Epidermal melanocyte (primary cell): Measurements from ENCODE around the gene KIF6.

ENCODE experiments used
- DNase-seq: peaks from one replicate; pipeline ENCODE4 v3.0.0; 2011; ENCODE audit warnings: low spot score; ENCODE audit not compliant: insufficient read length

The KIF6 gene

DNA sequence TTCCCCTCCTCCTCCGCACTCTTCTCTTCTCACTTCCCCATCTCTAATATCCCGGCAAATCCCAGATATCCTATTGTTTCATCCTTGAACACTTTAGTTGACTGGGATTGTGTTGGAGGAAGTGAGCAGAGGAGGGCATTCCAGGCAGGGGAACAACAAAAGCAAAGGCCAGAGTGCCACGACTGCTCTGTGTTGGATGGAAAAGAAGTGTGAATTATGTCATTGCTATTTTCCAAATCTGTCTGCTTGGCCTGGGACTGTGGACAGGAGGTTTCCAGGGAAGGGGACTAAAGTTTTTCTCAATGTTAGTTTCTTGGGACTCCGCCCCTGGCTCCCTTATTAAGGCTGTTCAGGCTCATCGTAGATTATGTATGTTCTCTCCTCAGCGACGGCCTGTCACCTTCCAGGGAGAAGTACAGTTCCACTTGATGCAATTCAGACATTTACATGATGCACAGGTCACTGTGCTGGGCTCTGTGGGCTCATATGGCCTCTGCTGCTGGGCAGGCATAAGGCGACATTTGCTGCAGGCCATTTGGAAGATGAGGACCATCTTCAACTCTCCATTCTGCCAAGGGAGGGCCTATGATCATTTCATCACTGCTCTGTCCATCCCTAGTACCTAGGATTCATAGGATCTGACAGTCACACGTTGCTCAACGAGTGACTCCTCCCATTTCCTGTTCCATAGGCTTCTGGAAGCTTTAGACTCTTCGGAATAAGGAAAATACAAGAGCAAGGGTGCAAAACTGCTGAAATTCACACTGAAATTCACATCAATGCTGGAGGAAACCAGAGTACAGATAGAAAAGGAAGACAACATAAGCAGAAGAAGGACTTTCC, 303.6 kb downstream of the KIF6 start:
- DNase-seq: no peak

DNA sequence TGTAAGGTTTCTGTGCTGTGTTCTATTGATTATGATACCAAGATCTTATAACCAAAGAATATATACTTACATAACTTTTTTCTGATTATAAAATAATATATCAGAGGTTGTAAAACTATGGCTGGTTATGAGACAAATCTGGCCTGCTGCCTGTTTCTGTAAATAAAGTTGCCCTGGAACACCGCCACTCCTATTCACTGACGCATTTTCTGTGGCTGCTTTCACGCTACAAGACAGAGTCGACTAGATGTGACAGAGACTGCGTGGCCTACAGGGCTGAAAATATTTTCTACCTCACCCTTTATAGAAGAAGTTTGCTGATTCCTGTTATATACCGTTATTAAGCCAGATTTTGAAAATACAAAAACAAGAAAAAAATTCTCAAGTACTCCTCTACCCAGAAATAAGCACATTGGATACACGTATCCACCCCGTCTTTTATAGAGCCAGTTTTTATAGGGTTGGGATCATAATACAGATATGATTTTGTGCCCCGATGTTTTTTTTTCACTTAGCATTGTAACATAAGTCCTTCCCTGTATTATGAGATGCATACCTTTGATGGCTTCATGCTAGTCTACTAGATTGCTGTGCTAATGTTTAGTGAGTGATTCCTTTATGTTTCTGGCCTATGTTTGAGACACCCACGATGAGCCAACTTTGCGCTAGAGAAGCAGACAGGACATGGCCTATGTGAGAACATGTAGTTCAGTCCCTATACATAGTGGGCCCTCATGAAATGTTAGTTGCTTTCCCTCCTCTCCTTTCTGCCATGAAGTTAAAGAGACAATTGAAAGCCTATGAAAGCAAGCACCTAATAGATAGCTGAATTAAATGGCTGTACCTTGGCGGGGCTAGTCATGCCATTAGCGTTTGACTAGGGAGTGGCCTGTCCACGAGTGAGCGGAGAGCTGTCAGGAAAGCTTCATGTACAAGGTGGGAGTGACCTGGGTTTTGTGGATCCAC, 304.6 kb downstream of the KIF6 start:
- no peak for DNase-seq

DNA sequence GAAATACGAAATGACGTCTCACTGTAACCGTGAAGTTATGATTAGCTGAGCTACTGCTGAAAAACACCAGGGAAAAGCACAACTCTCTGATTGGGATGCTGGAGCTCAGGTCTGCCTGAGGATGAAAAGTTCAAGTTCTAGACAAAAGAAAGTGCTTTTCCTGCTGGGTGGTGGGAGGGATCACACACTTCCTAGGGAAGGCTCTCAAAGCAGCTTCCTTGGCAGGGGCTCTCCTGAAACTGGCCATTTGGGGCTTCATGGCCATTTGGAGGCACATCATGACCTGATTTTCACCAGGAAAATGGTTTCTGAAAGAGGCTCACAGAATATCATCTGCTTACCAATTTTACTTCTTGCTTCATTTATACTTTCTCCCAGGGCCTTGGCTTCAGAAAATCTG, 305.6 kb downstream of the KIF6 start:
- DNase-seq: no peak

DNA sequence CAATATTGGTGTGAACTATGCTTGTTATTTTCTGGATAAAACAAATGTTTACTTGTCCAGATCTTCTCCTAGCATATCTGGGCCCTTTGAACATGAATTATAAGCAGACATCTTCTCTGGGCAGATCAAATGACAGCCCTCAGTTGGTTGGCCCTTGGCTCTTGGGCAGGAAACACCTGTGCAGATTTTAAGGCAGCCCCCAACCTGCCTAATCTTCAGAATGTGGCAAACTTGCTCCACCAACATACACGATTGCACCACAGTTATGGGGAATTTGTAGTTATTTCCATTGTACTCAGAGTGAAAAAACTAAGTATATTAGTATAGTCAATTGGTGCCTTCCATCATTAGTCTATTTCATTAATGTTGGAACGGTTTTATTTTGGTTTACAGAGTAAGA, 307.8 kb downstream of the KIF6 start:
- no peak for DNase-seq

DNA sequence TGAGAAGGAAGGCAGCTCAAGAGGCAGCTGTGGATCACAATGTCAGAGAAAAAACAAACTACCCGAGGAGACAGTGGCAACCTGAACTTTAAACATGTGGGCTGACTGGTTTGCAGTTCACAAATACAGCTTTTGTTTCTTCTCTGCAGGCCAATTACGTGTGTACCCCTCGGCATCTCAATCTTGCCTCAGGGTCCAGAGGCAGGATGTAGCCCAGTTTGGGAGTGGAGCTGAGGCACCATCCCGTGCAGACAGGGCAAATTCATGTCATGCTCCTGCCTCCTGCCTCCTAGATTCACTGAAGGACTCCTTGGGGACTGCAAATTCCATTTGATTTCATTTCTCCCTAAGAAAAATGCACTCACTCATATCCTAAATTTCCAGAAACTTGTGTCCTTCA, 308.5 kb downstream of the KIF6 start:
- DNase-seq: peak; percentile 87

DNA sequence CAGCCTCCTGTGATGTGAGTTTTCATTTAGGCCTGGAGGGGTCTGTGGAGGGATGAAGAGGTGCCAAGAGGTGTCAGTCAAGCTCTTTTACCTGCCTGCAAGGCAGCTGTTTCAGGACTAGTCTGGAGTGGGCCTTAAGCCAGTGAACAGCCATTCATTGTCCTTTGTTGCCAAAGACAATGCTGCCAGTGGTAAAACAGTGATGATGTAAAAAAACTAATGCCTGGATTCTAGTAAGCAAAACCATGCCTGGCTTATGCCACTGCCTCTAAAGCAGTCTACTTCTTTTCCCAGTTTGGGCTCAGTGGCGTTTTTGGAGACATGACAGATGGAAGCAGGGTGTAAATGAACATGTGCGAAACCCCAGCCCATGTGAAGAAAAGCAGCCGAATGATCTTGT, 309.2 kb downstream of the KIF6 start:
- no peak for DNase-seq

DNA sequence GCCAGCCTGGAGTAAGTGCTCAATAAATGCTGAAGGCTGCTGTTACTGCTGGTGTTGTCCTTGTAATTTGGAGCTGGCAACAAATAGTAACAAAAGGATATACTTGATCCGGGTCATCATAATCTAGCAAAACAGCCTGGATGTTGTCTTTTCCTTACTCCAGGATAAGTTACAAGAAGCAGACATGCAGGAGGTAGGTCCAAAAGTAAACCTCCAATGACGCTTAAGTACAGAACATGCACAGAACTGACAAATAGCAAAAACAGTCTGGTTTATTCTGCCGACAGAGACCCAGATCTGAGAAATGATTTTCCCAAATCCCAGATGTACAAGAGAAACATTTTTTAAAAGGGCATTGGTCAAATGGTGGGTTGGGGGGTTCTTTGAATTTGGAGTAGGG, 309.7 kb downstream of the KIF6 start:
- DNase-seq: no peak

DNA sequence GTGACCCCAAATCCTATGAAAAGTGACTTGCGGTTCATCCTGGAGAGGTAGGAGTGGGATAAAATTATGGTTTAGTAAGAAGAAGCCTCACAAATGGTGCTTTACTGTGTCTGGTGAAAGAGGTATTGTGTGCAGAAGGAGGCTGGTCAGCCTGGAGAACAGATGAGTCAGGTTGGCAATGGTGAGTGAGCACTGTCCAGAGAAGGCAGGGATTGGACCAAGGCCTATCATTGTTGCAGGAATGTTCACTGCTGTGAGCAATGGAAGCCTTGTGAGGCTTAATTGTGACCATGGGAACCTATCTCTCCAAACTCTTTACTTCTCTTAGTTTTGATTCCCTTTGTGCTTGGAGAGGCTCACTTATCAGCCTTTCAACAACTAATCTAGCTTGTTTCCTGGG, 313.7 kb downstream of the KIF6 start:
- no peak for DNase-seq

DNA sequence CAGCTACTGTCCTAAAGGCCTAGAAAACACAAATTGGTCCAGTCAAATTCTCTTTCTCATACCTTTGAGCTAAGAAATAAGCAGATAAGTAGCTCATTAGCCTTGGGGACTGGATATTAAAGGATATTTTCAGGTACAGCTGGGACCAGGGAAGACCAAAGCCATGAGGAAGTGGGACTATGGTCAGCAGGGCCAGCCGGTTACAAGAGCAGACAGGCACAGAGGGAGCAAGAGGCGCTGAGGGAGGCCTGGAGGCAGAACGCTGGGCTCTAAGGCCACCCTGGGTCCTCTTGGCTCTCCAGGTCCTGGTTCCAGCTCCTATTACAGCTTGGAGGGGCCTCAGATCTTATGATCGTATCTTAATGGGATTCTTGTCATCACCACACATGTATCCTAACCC, 314.2 kb downstream of the KIF6 start:
- DNase-seq: no peak

DNA sequence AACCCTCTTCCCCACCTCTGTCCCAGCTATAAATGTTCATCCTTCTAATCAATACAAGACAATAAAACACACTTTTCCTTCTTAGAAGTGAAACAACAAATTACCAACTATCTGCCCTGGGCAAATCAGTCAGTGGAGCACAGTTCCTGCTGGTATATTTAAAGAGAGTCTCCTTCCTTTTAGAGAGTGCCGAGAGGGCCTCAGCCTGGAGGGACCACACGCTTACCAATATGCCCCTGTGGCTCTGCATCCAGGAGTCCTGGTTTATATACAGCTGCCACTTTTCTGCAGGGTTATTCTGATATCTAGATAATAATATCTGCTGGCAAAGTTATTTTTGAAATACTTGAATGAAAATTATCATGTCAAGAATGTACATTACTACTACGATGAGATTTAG, 315.3 kb downstream of the KIF6 start:
- no peak for DNase-seq

DNA sequence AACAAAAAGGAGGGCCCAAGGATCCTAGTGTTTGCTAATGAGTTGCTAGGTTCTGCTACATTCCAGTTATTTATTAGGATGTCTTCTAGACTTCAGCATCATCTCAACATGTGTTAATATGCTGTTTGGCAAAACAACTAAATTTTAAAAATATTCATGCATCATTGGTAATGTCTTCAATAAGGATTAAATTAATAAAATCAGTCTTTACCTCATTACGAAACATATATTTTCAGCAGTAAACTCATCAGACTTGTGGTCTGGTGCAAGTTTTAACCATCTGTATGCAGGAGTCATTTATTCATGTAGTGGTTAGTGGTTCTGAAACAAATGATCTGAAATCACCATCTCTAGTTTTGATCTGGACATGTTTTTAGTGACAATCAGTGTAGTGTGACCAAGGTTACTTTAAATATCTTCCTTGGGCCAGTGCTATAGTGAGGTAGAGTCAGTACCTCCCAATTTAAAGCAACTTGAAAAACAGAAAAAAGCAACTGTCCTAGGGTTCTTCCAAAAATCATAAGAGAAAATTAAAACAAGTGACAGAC, 317.7 kb downstream of the KIF6 start:
- DNase-seq: no peak

DNA sequence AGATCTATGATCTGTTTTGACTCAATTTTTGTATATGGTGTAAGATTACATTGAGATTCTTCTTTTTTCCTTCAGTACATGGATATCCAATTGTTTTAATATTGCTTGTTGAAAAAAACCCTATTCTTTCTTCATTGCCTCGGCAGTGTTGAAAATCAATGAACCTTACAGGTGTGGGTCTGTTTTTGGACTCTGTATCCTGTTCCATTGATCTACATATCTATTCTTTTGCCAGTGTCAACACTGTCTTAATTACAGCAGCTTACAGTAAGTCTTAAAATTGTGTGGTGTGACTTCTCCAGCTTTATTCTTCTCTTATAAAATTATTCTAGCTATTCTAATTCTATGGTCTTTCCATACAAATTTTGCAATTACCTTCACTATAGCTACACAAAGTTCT, 320.9 kb downstream of the KIF6 start:
- no peak for DNase-seq

DNA sequence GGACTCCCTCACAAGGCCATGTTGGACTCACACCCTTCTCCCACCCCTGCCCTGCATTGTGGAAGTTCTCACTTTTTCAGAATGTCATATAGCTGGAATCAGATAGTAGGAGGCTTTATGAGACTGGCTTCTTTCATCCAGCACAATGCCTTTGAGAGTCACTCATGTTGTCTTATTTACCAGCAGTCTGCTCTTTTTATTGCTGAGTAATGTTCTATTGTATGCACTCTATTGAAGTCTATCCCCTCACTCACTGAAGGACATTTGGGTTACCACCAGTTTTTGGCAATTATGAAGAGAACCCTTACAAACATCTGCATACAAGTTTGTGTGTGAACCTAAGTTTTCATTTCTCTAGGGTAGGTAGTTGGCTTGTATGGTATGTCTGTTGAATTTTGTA, 321.9 kb downstream of the KIF6 start:
- no peak for DNase-seq

DNA sequence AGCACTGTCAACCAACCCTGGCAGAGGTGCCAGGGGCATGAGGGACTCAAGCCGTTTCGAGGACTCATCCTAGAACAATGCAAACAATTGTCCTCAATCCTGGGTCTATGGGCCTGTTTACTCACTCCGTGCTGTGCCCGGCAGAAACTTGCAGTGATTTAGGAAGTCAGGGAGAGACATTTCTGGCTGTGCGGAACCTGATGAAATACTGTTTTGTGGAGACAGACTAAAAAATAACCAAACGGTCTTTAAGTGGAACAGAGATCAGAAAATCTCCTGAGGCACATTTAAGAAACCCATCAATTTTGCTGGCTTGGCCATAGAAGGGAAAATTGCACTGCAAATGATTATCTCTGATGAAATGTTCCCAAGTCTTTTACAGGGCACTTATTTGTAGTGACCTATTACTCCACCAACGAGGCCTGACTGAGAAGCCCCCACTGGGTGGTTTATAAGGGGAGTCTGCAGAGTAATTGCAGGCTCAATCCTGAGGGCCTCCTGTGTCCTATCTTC, 322.9 kb downstream of the KIF6 start:
- peak; percentile 85 for DNase-seq

DNA sequence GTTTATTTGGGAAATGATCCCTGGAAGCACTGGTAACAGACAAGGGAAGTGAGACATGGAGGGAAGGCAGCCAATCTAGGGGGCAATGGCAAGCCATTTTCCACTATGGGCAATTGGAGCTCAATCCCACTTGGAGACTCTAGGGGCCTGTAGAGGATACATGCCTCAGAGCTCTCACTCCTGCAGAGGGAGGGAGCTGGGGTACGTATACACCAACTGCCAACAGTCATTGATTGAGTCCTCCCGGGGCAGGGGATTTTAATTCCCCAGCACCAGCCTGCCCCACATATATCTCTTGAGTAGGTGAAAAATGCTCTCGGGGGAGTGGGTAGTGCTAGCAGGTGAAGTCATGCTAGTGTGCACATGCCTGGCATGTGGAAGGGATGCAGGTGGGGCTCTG, 323.8 kb downstream of the KIF6 start:
- no peak for DNase-seq

DNA sequence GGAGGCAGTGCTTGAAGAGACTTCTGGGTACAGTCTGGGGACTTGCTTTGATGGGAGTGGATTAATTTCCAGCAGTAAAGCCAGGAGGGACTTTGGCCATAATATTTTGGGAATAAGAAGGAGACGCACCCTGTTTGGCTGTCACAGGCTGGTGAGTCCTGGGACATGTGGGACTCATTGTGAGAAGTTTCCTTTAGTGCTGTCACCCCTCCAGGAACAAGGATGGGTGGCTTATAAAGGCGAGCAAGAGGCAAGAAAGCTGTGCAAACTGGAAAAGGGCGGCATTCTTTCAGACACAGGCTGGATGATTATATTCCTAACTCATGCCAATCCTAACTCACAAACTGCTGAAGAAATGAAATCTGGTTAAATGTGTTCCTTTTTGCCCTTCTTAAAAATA, 325.2 kb downstream of the KIF6 start:
- DNase-seq: no peak

DNA sequence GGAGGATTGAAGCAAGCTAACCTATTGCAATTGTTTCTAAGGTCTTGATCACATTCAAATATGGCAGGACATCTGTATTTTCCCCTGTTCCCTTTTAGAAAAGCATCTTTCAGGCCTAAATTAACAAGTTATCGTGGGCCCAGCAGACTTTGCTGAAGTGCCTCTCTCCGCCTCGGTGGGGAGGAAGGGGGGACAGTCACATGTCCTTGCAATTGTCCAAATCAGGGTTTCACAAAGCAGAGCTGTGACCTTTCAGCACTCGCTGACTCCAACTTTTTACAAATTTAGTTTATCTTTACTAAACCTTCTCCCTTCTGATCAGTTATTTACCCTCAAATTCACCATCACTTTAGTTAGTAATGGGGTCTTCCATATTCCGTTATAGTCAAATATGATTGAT, 328.4 kb downstream of the KIF6 start:
- DNase-seq: no peak

DNA sequence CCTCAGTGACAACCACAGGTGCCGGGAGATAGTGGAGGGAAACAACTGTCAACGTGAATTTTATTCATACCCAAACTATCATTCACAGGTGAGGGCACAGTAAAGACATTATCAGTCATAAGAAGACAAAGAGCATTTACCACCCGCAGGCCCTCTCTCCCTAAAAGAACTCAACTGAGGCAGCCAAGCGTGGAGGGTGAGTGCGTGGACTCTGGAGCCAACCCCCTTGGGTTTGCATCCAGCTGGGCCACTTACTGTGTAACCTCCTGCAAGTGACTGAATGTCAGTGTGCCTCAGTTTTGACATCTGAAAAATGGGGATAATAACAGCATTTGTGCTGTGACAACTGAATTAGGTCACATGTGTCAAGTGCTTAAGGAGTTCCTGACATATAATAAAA, 332.1 kb downstream of the KIF6 start:
- DNase-seq: no peak

DNA sequence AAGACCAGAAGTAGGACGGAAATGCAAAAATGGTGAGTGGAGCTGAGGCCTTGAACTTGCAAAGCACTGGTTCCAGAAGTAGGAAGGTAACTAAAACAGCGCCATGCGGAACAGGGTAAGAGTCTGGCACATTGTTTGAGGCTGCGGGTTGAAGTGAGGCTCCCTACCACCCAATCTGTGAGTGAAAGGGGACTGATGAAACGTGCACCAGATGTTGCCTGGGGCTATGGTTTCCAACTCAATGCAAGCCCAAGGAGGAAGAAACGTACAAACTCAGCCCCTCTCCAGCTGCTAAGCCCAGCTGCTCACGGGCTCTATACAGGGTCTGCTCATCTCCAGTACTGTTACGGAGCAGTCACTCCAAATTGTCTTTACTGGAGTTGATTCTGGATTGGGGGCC, 334.0 kb downstream of the KIF6 start:
- DNase-seq: no peak

DNA sequence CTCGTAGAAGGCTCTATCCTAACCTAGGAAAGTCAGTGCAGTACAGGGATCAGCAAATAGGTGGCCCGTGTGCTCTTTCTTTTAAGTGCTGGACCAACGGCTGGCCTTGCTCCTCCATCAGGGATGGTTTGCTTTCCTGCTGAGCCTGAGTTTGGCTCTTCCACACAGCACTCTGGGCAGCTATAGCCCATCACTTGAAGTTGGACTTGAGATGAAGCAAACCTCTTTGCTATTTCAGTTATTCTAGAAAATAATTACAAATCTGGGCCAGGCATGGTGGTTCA, 335.8 kb downstream of the KIF6 start:
- no peak for DNase-seq

DNA sequence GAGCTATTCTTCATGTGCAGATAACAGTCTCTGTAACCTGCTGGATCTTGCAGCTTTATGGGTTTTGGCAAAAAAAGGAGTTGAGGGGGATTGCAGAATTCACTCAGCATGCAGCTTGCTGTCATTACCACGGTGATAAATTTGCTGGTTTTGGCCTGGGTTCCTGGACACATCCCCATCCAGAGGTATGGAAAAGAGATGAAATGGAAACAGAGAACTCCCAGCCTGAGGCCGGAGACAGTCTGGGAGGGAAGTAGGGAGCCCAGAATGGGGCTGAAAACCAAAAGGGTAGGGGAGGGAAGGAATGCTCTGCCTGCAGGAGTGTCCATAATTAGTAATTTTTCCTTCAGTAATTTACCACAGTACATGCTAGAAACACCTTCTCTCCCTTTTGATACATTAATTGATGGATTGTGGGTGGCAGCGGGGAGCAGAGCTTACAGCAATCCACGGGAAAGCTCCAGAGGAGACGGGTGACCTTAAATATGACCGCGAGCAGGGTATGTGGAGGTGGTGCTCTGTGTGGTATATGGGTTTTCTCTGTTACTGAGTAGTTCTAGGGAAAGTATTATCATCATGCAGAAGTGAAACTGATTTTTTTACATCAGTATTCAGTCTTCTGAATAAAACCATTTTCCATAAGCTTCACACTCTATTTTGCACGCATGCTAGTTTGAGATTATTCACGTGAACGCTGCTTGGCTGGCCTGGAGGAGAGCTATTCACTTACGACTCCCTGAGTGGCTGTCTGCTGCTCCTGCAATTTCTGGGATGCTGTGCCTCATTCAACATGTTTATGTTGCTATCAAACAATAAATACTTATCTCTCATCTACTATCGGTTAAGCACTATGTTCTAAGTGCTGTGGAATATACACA, 336.4 kb downstream of the KIF6 start:
- peak; percentile 23 for DNase-seq
